Head of caudate nucleus (tissue), 42 donors: ENCODE data around the gene DDX10.
"Not testable (repeated sequence)": the region's sequence is repeated elsewhere in the genome, so short reads cannot be mapped to it uniquely, and the experiment has no call there.

Source experiments
- DNase-seq, 42 donors: peaks; one replicate each; pipeline versions ENCODE4 v3.0.0 to v3.0.0-alpha.2; 2020 to 2021; ENCODE audit warnings: mixed read lengths in 7 of 42
- intact Hi-C: fragments of 100-400 bp; cut with DNase I; formaldehyde crosslinking; loops from one replicate; pipeline ENCODE4 v1.15.0; 2022

DDX10 gene

DNA sequence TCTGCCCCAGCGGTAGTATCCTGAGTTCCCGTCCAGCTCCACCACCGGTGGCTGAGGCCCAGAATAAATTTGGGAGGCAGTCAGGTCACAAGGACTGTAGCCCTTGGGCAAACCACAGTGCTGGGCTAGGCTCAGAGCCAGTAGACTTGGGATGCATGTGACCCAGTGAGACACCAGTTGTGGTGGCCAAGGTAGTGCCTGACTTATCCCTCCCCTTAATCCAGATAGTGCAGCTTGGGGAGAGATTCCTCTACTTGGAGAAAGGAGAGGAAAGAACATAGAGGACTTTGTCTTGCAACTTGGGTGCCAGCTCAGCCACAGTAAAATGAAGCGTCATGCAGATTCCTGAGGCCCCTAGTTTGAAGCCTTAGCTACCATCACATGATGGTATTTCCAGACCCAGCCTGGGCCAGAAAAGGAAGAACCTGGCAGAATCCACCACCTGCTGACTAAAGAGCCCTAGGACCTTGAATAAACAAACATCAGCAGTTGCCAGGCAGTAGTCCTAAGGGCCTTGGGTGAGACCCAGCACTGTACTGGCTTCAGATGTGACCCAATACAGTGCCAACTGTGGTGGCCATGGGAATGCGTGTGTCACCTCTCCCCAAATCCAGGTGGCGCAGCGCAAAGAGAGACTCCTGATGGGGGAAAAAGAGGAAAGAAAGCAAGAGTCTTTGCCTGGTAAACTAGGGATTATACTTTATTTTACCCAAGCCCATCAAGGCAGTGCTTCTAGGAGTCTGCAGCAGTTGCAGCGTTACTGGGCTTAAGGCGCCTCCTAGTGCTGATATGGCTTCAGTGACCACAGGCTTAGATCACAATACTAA lies 17.0 kb upstream of the DDX10 start:
- DNase-seq, result peak; percentile 31 to 85 (median 69)
- intact Hi-C loops, result loop anchor here (5.0 kb wide), 1 partner anchor 426 kb away; the partner anchor contains the start of genes ATM and NPAT

DNA sequence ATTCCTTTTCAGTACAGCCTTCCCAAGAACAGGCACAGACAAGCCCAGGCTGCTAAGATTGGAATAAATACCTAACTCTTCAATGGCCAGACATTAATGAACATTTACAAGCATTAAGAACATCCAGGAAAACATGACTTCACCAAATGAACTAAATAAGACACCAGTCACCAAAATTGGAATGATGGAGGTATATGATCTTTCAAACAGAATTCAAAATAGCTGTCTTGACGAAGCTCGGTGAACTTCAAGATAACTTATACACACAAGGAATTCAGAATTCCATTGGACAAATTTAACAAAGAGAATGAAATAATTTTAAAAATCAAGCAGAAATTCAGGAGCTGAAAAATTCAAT lies 16.4 kb upstream of the DDX10 start:
- DNase-seq, result no peak
- intact Hi-C loops, result loop anchor here (5.0 kb wide), 1 partner anchor 426 kb away; the partner anchor contains the start of genes ATM and NPAT

DNA sequence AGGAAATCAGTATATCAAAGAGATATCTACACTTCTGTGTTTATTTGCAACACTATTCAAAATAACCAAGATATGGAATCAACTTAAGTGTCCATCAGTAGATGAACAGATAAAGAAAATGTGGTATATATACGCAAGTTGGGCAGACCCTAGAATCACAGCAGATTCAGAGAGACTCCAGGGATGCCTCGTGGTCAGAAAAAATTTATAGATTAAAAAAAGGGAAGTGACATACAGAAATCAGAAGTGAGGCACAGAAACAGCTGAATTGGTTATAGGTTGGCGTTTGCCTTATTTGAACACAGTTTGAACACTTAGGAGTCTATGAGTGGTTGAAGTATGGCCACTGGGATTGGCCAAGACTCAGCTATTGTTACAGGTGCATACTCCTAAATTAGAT lies 10.8 kb upstream of the DDX10 start:
- DNase-seq, intact Hi-C loops: not testable (repeated sequence)

DNA sequence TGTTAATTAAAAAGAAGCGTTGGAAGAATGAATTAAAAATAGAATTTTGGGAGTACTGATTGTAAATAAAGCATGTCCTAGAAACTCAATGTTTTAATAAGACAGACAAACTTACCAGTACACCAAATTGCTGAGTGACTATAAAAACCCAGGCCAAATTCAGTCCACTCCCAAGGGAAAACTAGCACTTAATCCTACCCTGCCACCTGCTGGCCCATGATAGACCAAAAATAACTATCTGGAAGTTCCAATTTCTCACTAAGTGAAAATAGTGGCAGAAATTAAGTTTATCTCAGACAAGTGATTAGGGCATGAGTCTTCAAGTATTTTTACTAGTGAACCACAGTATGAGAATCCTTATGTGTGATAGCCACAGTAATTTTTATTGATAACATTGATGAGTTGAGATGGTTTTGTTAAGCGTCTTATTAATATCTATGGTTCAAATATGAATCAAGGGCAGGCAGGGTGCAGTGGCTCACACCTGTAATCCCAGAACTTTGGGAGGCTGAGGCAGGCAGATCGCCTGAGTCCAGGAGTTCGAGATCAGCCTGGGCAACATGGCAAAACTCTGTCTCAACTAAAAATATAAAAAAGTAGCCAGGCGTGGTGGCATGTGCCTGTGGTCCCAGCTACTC lies 9.8 kb upstream of the DDX10 start:
- intact Hi-C loops, result no loop called here
- DNase-seq, result peak in 31 of 42 donors; percentile 14 to 71 (median 43)

DNA sequence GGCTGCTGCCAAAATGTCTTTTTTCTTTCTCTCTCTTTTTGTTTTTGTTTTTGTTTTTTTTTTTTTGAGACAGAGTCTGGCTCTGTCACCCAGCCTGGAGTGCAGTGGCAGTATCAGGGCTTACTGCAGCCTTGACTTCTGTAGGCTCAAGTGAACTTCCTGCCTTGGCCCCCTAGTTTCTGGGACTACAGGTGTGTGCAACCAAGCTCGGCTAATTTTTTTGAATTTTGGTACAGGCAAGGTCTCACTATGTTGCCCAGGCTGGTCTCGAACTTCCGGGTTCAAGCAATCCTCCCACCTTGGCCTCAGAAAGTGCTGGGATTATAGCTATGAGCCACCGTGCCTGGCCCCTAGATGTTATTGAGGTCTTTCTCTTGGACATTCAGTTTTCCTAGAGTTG lies 2.2 kb upstream of the DDX10 start:
- DNase-seq, result no peak
- intact Hi-C loops, result loop anchor here (5.0 kb wide), 2 partner anchors 440 to 540 kb away; partner anchors contain the start of genes ACAT1, ATM and NPAT

DNA sequence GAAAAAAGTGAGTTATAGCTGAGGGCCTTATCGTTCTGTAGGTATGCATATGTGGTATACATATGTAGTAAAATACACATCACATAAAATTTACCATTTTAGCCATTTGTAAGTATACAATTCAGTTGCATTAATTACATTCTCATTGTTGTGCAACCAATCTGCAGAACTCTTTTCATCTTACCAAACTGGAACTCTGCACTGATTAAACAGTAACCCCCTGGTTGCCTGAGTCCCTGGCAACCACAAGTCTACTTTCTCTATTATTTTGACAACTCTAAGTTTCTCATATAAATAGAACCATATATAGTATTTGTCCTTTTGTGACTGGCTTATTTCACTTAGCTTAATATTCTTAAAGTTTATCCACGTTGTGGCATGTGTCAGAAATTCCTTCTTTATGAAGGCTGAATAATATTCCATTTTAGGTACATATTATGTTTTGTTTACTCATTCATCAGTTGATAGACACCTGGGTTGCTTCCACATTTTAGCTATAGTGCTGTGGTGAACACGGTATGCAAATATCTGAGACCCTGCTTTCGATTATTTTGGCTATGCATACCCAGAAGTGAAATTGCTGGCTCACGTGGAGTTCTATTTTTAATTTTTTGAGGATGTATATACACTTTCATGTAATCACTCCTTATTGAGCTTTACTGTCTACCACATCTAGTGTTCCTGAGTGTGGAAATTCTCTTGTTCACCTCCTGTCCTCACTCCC lies 1.6 kb upstream of the DDX10 start:
- DNase-seq, result no peak
- intact Hi-C loops, result loop anchor here (5.0 kb wide), 2 partner anchors 441 to 541 kb away; partner anchors contain the start of genes ACAT1, ATM and NPAT

DNA sequence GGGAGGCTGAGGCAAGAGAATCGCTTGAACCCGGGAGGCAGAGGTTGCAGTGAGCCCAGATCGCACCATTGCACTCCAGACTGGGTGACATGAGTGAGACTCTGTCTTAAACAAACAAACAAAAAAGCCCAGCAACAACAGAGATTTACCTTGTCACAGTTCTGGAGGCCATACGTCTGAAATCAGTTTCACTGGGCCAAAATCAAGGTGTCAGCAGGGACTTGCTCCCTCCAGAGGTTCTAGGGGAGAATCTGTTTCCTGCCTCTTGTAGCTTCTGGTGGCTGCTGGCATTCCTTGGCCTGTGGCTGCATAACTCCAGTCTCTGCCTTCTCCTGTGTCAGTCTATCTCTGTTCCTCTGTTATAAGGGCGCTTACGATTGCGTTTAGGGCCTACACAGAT lies 1.5 kb downstream of the DDX10 start:
- DNase-seq, result no peak
- intact Hi-C loops, result no loop called here

DNA sequence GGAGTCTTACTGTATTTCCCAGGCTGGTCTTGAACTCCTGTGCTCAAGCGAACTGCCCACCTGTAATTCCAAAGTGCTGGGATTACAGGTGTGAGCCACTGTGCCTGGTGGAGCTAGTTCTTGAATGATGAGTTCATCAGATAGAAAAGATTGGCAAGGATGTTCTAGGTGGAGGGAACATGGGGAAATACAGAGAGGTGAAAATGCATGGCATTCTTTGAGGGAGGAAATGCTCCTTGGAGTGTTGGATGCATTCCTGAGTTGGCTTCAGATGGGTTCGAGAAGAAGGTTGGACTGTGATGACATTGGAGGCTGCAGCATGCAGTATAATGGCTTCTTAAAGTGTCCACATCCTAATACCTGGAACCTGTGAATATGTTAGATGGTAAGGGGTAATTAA lies 4.4 kb downstream of the DDX10 start:
- intact Hi-C loops, result no loop called here
- DNase-seq, result no peak

DNA sequence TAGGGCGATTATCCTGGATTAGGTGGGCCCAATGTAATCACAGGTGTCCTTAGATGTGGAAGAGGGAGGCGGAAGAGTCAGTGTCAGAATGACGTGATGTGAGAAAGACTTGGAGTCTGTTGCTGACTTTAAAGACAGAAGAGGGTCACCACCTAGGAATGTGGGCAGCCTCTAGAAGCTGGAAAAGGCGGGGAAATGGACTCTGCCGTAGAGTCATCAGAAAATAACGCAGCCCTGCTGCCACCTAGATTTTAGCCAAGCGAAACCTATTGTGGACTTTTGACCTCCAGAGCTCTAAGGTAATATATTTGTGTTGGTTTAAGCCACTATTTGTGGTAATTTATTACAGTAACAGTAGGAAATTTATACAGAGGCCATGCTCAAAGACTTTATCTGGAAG lies 4.8 kb downstream of the DDX10 start:
- intact Hi-C loops, result loop anchor here (10.0 kb wide), 1 partner anchor 665 kb away; the partner anchor contains the start of gene CUL5
- no peak for DNase-seq

DNA sequence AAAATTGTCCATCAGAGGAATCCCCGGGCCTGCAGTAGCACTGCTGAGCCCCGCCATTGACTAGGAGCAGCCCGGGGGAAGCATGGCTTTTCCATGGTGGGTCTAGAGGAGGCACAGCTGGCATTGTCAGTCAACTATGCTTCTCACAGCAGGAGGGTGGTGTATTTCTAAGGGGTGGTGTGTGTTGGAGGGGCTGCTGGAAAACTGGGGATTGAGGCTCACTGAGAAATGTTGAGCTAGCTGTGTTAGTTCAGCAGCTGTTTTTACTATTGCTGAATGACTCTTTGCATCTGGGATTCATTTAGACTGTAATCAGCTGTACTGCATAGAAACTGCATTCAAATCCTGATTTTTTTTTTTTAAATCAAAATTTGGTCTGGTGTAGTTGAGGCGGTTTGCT lies 5.6 kb downstream of the DDX10 start:
- intact Hi-C loops, result loop anchor here (10.0 kb wide), 1 partner anchor 666 kb away; the partner anchor contains the start of gene CUL5
- DNase-seq, result no peak

DNA sequence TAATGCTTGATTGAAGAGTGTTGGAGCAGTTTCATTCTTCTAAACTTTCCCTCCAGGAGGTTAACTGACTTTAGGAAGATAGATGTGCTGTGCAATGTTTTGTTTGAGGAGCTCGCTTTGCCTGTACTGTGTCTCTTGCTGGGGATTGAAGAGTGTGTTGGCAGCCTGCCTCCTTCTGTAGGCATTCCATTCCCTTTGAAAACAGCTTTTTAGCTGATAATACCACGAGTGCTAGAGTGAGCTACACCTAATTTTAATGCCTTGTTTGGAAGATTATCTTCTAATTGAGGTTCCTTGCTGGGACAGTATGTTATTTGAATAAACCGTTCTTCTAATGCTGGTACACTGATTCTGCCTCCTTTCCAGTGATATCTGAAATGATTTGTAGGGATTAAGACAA lies 7.2 kb downstream of the DDX10 start:
- DNase-seq, result peak in 23 of 42 donors; percentile 4 to 79 (median 32)
- intact Hi-C loops, result loop anchor here (10.0 kb wide), 1 partner anchor 667 kb away; the partner anchor contains the start of gene CUL5

DNA sequence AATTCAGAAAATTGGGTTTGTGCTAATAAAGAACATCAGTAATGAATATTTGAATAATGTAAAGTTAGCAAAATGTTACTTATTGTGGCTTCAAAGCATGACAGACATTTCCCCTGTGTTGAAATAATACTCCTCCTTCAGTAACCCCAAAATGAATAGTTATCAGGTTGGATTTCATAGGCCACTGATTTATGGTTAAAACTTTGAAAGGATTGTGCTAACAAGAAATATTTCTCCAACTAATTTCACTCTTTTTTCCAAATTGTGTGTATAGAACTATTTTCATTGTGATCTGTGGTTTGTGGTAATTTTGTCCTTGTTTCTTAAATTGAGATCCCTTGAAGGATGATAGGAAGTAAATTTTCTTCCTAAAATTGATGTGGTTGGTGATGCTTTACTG lies 7.9 kb downstream of the DDX10 start:
- no peak for DNase-seq
- intact Hi-C loops, result loop anchor here (10.0 kb wide), 1 partner anchor 668 kb away; the partner anchor contains the start of gene CUL5

DNA sequence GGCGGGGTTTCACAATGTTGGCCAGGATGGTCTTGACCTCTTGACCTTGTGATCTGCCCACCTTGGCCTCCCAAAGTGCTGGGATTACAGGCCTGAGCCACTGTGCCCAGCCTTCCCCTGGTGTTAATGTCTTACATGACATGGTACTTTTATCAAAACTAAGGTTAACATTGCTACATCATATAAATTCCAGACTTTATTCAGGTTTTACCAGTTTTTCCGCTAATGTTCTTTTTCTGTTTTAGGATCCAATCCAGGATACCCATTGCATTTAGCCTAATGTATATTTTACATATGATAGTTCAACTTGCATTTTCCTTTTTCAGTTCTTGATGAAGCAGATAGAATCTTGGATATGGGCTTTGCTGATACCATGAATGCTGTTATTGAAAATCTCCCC lies 14.2 kb downstream of the DDX10 start:
- intact Hi-C loops, result loop anchor here (10.0 kb wide), 1 partner anchor 674 kb away; the partner anchor contains the start of gene CUL5
- DNase-seq, result no peak

DNA sequence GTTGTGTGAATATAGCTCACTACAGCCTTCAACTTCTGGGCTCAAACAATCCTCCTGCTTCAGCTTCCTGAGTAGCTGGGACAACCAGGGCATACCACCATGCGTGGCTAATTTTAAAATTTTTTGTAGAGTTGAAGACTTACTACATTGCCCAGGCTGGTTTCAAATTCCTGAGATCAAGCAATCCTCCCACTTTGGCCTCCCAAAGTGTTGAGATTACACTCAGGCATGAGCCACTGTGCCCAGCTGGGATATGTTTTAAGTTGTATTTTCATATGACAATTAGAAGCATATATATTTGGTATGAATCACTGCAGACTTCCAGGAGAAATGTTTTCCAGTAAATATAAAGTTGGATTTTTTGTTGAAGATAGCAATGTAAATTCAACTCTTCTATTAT lies 15.4 kb downstream of the DDX10 start:
- no peak for DNase-seq
- intact Hi-C loops, result no loop called here

DNA sequence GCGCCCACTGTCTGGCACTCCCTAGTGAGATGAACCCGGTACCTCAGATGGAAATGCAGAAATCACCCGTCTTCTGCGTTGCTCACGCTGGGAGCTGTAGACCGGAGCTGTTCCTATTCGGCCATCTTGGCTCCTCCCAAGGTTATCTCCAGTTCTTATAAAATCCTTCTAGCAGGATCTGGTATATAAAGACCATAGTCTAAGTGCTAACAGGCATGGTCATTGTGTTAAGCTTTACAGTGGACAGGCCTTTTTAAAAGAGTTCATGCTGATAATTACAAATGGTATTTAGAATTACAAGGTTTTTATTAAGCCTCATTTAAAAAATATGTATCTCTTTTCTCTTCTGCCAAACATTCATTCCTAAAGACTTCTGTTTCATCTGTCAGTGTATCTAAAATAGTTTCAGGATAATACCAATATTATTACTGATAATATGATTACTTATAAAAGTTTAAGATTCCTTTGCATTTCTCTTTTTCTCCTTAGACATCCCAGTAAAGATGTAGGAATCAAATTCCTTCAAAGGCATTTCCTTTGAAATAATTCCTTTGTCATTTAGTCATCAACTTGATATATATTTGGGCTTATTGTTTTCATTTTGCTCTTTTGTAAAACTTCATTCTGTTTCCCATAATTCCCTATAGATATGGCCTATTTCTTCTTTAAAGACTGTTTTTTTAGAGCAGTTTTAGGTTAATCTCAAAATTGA lies 20.7 kb downstream of the DDX10 start:
- no peak for DNase-seq
- intact Hi-C loops, result no loop called here

DNA sequence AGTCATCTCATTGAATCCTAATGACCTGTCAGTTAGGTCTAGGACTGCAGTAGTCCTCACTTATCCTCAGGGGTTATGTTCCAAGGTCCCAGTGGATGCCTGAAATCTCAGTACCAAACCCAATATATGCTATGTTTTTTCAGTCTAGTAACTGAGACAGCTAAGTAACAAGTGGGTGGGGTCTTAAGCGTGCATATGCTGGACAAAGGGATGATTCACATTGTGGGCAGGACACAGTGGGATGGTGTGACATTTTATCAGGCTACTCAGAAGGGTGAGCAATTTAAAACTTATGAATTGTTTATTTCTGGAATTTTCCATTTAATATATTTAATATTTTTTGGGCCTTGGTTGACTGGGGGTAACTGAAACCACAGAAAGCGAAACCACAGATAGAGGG lies 29.0 kb downstream of the DDX10 start:
- no peak for DNase-seq
- intact Hi-C loops, result no loop called here

DNA sequence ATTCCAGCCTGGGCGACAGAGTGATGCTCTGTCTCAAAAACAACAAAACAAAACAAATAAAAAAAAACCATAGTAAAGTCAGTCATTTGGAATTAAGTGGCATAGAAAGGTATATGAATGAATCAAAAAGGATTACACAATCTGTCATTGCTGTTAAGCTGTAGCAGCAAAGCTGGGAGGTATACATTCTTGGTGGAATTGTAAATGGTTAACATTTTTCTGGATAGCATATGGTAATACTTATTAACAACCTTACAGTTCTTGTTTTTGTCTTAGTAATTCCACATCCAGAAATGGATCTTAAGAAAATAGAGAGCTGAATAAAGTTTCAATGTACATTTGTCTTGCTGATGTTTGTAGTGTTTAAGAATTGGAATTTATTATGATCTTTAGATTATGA lies 30.0 kb downstream of the DDX10 start:
- no peak for DNase-seq
- intact Hi-C loops, result no loop called here

DNA sequence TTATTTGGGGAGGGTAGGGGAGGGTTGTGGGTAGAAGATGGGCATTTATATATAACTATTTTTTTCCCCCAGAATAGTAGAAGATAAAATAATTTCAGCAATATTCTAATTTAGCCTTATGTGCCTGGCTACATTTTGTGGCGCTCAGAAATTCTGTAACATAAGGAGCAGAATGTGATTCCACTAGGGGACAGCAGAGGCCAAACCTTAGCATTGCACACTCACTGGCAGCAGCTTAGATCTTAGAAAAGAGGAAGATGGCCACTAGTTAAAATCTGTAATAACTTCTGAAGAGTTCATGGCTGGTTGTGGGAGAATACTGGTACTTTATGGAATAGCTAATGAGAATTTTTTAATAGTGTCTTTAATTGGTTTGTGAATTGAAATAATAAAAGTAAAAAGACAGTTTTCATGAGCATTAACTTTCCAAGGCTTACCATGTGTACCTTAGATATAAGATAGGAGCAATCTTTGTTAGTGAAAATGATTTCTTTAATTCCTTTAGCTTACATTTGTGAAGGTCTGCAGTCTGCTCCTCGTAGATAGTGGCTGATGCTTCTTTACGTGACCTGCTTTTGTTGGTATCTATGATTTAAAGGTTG lies 33.1 kb downstream of the DDX10 start:
- intact Hi-C loops, result no loop called here
- peak in 40 of 42 donors; percentile 21 to 82 (median 64) for DNase-seq
